ENCODE data around the gene PKD1L1. TPM values are rescaled to one million over a fixed set of nuclear protein-coding genes. Genes with fewer than 3 reads are reported as not detected.

Gene PKD1L1
- total RNA-seq, 1 experiment from 2014 or later, result 0.07 TPM

GRCh38 chr7:47885987-47886811 is 62.1 kb downstream of the PKD1L1 start:
- Mint-ChIP-seq H3K27me3 (ENCODE audit: low read depth) (no peaks in the 10 kb centered on the region), H3K4me1 (no peaks in the 10 kb centered on the region), H3K36me3 (no peaks in the 10 kb centered on the region), H3K4me3 (no peak overlapping the region), H3K9me3 (no peaks in the 10 kb centered on the region), H3K27ac (no peak overlapping the region)
- ATAC-seq (no peak), DNase-seq (ENCODE audit: low spot score) (no peak)
- ChIA-PET POLR2A (no interaction called here), CTCF (no interaction called here)
- TF ChIP-seq CBFB (CRISPR knock-in tag; IDR thresholded peaks at IDR 0.05; ENCODE audit: low read depth) (no peak), USF1 (CRISPR knock-in tag; IDR thresholded peaks at IDR 0.05) (no peak), ZBTB43 (CRISPR knock-in tag; IDR thresholded peaks at IDR 0.05) (no peak), MYBL2 (CRISPR knock-in tag; IDR thresholded peaks at IDR 0.05) (no peak), ARID4B (CRISPR knock-in tag; IDR thresholded peaks at IDR 0.05; ENCODE audit: borderline replicate concordance) (no peak)

GRCh38 chr7:47885309-47885986 is 62.8 kb downstream of the PKD1L1 start:
- TF ChIP-seq ZBTB43 (CRISPR knock-in tag; IDR thresholded peaks at IDR 0.05) (no peak), SP1 (CRISPR knock-in tag; conservative IDR thresholded peaks at IDR 0.05) (no peak), ARID4B (CRISPR knock-in tag; IDR thresholded peaks at IDR 0.05; ENCODE audit: borderline replicate concordance) (no peak), CREB1 (CRISPR knock-in tag; IDR thresholded peaks at IDR 0.05) (no peak)
- no peaks in the 10 kb centered on the region for H3K36me3 Mint-ChIP-seq
- ChIA-PET CTCF (interaction anchor here (1.0 kb wide), 1 partner anchor 54 kb away, joined by 3 read pairs; no protein-coding TSS in a partner anchor), POLR2A (no interaction called here)
- DNase-seq (ENCODE audit: low spot score), result no peak
- H3K4me1 Mint-ChIP-seq, result no peaks in the 10 kb centered on the region
- H3K27me3 Mint-ChIP-seq (ENCODE audit: low read depth), result no peaks in the 10 kb centered on the region
- H3K27ac Mint-ChIP-seq, result no peak overlapping the region
- no peaks in the 10 kb centered on the region for H3K9me3 Mint-ChIP-seq
- H3K4me3 Mint-ChIP-seq, result no peak overlapping the region
- no peak for ATAC-seq
